HepG2 (cell line): ENCODE results near the gene MAFB. TPM values are rescaled to one million over a fixed set of nuclear protein-coding genes. Genes with fewer than 3 reads are reported as not detected.
A peak's percentile ranks its signal among the peaks of the same experiment; 100 is the strongest.

Experiments
- CREM ChIP-seq, 2 experiments: sonication (generic) in 1 of 2; formaldehyde crosslinking in 1 of 2; IDR thresholded peaks; 2 replicates each; pipeline versions ENCODE4 v1.4.0 to v1.6.1; 2016 to 2020; ENCODE audit warnings: antibody characterized with exemption in 1 of 2, mild to moderate bottlenecking in 1 of 2, missing genetic modification reagents in 1 of 2
- HDAC2 ChIP-seq: sonication (generic); formaldehyde crosslinking; IDR thresholded peaks from 2 replicates; pipeline ENCODE4 v1.4.0; 2020; ENCODE audit warnings: missing genetic modification reagents
- HNF4G ChIP-seq, 2 experiments: sonication (generic) in 1 of 2; formaldehyde crosslinking in 1 of 2; IDR thresholded peaks; 2 replicates each; pipeline versions ENCODE4 v1.4.0 to v1.6.1; 2011 to 2020; ENCODE audit warnings: borderline replicate concordance in 2 of 2, low read depth in 2 of 2, mild to moderate bottlenecking in 2 of 2, low read length in 1 of 2, missing genetic modification reagents in 1 of 2, moderate library complexity in 1 of 2
- ISL2 ChIP-seq: sonication (generic); formaldehyde crosslinking; IDR thresholded peaks from 2 replicates; pipeline ENCODE4 v1.5.0; 2020; ENCODE audit warnings: missing genetic modification reagents
- ZFX ChIP-seq: sonication (generic); formaldehyde crosslinking; IDR thresholded peaks from 2 replicates; pipeline ENCODE4 v1.4.0; 2020; ENCODE audit warnings: mild to moderate bottlenecking, low read depth, missing genetic modification reagents, moderate library complexity
- ZNF850 ChIP-seq: sonication (generic); formaldehyde crosslinking; conservative IDR thresholded peaks from 2 replicates; pipeline ENCODE4 v1.9.0; 2021; ENCODE audit warnings: mild to moderate bottlenecking, missing genetic modification reagents
- polyA plus RNA-seq, 8 experiments: library from polyadenylated mRNA; depleted of rRNA in 3 of 8; stranded (reverse) in 7 of 8; unstranded in 1 of 8; fragments of >200 nt; fragmentation: Illumina TruSeq in 4 of 8; extraction: Trizol in 4 of 8; gene quantifications; 2 replicates each; pipeline versions ENCODE4 v1.2.1 to v1.2.3, GENCODE V29; 2011 to 2016; ENCODE audit warnings: low read depth in 4 of 8, missing spikeins in 1 of 8, mixed read lengths in 1 of 8; ENCODE audit not compliant: insufficient read depth in 1 of 8
- total RNA-seq, 5 experiments: library from RNA; depleted of rRNA; stranded (reverse); fragments of >200 nt; fragmentation: Illumina TruSeq; extraction: Trizol; gene quantifications; 2 replicates each; pipeline ENCODE4 v1.2.3, GENCODE V29; 2016; ENCODE audit warnings: low read depth in 1 of 5
- TF ChIP-seq, protein P1 (sequence below): sonication (generic); formaldehyde crosslinking; IDR thresholded peaks from 2 replicates; pipeline ENCODE4 v1.5.0; 2020; ENCODE audit warnings: missing genetic modification reagents, mild to moderate bottlenecking, borderline replicate concordance
- TF ChIP-seq, protein P2 (sequence below), 2 experiments: sonication (generic) in 1 of 2; formaldehyde crosslinking in 1 of 2; IDR thresholded peaks; 2 replicates each; pipeline versions ENCODE4 v1.4.0 to v1.6.1; 2018 to 2020; ENCODE audit warnings: missing genetic modification reagents in 2 of 2, borderline replicate concordance in 1 of 2, low read depth in 1 of 2, mild to moderate bottlenecking in 1 of 2, missing biosample characterization in 1 of 2
- TF ChIP-seq, protein P3 (sequence below): sonication (generic); formaldehyde crosslinking; IDR thresholded peaks from 2 replicates; pipeline ENCODE4 v1.5.1; 2020; ENCODE audit warnings: mild to moderate bottlenecking, missing genetic modification reagents, moderate library complexity
- TF ChIP-seq, protein P4 (sequence below), 2 experiments: sonication (generic) in 1 of 2; formaldehyde crosslinking in 1 of 2; IDR thresholded peaks; 2 replicates each; pipeline versions ENCODE4 v1.5.1 to v1.6.1; 2011 to 2020; ENCODE audit warnings: borderline replicate concordance in 1 of 2, low read depth in 1 of 2, low read length in 1 of 2, mild to moderate bottlenecking in 1 of 2, missing genetic modification reagents in 1 of 2, moderate library complexity in 1 of 2
- TF ChIP-seq, protein P5 (sequence below): sonication (generic); formaldehyde crosslinking; conservative IDR thresholded peaks from 2 replicates; pipeline ENCODE4 v1.4.0; 2020; ENCODE audit warnings: missing genetic modification reagents

Gene MAFB
- total and polyA plus RNA-seq, 2 of the 13 experiments (the other 11 are each of a cell fraction or from before 2014, with no cell fraction given): 0.08 to 0.11 TPM

DNA sequence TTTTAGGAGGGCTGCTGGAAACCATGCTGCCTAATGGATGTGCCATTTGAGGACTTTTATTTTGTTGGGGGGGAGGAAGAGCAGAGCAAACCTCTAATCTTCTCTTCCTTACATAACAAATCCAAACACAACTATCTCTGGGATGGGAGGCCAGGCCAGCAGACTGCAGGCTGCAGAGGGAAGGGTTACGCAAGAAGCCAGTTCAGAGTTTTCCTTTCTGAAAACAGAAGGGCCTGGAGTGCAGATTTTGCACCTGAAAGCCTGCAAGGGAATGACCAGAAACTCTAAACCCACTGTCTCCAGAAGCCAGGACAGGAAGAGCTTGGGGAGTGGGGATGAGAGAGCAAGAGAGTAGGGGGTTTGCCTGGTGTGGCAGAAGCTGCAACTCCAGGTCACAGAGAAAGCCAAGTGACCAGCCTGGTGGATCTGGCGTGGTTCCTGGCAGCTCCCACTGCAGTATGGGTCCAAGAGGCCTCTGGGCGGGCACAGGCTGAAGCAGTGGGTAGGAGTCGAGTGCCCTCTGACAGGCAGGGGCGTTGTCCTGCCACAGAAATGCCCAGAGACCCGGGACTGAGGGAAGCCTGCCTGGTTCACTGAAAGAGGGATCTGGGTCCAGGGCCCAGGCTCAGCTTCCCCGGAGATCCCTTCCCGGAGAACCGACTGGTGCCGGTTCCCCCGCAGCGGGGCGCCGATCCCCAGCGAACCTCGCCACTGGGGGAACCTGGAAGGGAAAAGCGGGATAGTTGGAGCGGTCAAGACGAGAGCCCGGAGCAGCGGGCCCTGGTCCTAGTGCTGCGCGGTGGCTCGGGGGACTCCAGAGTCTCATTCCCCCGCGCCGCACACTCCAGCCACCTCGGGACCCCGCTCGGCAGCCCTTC lies 6.7 kb downstream of the MAFB start (continued):
- TF ChIP-seq, protein P1, sequence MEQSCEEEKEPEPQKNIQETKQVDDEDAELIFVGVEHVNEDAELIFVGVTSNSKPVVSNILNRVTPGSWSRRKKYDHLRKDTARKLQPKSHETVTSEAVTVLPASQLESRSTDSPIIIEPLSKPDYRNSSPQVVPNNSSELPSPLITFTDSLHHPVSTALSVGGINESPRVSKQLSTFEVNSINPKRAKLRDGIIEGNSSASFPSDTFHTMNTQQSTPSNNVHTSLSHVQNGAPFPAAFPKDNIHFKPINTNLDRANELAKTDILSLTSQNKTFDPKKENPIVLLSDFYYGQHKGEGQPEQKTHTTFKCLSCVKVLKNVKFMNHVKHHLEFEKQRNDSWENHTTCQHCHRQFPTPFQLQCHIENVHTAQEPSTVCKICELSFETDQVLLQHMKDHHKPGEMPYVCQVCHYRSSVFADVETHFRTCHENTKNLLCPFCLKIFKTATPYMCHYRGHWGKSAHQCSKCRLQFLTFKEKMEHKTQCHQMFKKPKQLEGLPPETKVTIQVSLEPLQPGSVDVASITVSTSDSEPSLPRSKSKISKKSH (CRISPR knock-in tag): peak; percentile 49; the same call in 1 of the 2 replicates
- TF ChIP-seq CREM (IDR thresholded peaks at IDR 0.05) (peak; percentile 36; the same call in 1 of the 2 replicates), CREM (CRISPR knock-in tag; IDR thresholded peaks at IDR 0.05) (no peak), ZFX (CRISPR knock-in tag) (peak; percentile 80), ISL2 (CRISPR knock-in tag) (peak; percentile 70), ZNF850 (CRISPR knock-in tag) (no peak), HDAC2 (peak; percentile 92), HNF4G (IDR thresholded peaks at IDR 0.05; ENCODE audit: borderline replicate concordance, low read depth, low read length) (peak; percentile 60), HNF4G (CRISPR knock-in tag; IDR thresholded peaks at IDR 0.05; ENCODE audit: borderline replicate concordance, low read depth) (peak; percentile 71; the same call in 1 of the 2 replicates)
- TF ChIP-seq, protein P2, sequence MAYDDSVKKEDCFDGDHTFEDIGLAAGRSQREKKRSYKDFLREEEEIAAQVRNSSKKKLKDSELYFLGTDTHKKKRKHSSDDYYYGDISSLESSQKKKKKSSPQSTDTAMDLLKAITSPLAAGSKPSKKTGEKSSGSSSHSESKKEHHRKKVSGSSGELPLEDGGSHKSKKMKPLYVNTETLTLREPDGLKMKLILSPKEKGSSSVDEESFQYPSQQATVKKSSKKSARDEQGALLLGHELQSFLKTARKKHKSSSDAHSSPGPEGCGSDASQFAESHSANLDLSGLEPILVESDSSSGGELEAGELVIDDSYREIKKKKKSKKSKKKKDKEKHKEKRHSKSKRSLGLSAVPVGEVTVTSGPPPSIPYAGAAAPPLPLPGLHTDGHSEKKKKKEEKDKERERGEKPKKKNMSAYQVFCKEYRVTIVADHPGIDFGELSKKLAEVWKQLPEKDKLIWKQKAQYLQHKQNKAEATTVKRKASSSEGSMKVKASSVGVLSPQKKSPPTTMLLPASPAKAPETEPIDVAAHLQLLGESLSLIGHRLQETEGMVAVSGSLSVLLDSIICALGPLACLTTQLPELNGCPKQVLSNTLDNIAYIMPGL (CRISPR knock-in tag; IDR thresholded peaks at IDR 0.05; ENCODE audit: borderline replicate concordance in 1 of 2, low read depth in 1 of 2): 0 out of 4 replicates have a peak, but pooled peaks have one; percentile 31 to 40
- TF ChIP-seq, protein P3, sequence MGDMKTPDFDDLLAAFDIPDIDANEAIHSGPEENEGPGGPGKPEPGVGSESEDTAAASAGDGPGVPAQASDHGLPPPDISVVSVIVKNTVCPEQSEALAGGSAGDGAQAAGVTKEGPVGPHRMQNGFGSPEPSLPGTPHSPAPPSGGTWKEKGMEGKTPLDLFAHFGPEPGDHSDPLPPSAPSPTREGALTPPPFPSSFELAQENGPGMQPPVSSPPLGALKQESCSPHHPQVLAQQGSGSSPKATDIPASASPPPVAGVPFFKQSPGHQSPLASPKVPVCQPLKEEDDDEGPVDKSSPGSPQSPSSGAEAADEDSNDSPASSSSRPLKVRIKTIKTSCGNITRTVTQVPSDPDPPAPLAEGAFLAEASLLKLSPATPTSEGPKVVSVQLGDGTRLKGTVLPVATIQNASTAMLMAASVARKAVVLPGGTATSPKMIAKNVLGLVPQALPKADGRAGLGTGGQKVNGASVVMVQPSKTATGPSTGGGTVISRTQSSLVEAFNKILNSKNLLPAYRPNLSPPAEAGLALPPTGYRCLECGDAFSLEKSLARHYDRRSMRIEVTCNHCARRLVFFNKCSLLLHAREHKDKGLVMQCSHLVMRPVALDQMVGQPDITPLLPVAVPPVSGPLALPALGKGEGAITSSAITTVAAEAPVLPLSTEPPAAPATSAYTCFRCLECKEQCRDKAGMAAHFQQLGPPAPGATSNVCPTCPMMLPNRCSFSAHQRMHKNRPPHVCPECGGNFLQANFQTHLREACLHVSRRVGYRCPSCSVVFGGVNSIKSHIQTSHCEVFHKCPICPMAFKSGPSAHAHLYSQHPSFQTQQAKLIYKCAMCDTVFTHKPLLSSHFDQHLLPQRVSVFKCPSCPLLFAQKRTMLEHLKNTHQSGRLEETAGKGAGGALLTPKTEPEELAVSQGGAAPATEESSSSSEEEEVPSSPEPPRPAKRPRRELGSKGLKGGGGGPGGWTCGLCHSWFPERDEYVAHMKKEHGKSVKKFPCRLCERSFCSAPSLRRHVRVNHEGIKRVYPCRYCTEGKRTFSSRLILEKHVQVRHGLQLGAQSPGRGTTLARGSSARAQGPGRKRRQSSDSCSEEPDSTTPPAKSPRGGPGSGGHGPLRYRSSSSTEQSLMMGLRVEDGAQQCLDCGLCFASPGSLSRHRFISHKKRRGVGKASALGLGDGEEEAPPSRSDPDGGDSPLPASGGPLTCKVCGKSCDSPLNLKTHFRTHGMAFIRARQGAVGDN (CRISPR knock-in tag): peak; percentile 45
- TF ChIP-seq, protein P4, sequence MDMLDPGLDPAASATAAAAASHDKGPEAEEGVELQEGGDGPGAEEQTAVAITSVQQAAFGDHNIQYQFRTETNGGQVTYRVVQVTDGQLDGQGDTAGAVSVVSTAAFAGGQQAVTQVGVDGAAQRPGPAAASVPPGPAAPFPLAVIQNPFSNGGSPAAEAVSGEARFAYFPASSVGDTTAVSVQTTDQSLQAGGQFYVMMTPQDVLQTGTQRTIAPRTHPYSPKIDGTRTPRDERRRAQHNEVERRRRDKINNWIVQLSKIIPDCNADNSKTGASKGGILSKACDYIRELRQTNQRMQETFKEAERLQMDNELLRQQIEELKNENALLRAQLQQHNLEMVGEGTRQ (IDR thresholded peaks at IDR 0.05; ENCODE audit: low read depth, low read length): no peak
- TF ChIP-seq, protein P4 (CRISPR knock-in tag; IDR thresholded peaks at IDR 0.05; ENCODE audit: borderline replicate concordance): no peak
- TF ChIP-seq, protein P5, sequence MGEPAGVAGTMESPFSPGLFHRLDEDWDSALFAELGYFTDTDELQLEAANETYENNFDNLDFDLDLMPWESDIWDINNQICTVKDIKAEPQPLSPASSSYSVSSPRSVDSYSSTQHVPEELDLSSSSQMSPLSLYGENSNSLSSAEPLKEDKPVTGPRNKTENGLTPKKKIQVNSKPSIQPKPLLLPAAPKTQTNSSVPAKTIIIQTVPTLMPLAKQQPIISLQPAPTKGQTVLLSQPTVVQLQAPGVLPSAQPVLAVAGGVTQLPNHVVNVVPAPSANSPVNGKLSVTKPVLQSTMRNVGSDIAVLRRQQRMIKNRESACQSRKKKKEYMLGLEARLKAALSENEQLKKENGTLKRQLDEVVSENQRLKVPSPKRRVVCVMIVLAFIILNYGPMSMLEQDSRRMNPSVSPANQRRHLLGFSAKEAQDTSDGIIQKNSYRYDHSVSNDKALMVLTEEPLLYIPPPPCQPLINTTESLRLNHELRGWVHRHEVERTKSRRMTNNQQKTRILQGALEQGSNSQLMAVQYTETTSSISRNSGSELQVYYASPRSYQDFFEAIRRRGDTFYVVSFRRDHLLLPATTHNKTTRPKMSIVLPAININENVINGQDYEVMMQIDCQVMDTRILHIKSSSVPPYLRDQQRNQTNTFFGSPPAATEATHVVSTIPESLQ (CRISPR knock-in tag): peak; percentile 87; the same call in 1 of the 2 replicates
